GM18498 (cell line): ENCODE measurements around the gene JAZF1.
"Not testable (repeated sequence)": the region's sequence is repeated elsewhere in the genome, so short reads cannot be mapped to it uniquely, and the experiment has no call there.

Source experiments
- ATAC-seq: cut with Tn5 transposase; IDR thresholded peaks from one replicate; pipeline ENCODE4 v1.9.1; 2021; ENCODE audit warnings: mild to moderate bottlenecking, moderate library complexity; ENCODE audit not compliant: unreplicated experiment

The JAZF1 gene

DNA sequence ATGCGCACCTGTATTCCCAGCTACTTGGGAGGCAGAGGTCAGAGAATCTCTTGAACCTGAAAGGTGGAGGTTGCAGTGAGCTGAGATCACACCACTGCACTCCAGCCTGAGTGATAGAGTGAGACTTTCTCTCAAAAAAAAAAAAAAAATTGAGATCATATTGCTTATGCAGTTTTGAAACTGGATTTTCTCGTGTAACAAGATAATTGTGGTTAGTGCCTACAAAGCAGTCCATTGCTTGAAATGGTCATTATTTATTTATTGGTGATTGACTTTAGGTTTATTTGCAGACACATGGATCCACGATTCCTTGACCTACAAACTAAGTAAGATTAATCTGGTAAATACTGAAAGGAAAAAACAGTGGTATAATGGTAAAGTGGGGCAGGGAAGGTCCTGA lies 290.8 kb downstream of the JAZF1 start:
- ATAC-seq: no peak

DNA sequence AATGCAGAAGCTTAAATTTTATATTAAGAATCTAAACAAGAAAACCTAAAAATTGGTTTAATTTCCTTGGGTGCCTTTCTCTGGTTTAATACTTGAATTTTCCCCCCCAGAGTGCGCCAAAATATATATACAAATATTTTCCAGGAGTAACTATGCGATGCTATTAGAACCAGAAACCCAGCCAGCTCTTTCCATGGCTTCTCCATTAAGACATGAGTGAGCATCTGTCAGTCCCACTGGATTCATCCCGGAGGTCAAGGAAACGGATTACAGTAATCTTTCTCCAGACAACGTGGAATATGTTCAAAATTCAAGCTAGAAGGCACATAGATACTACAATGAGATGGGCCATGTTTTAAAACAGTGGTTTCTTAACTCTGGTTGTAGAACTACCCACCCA lies 291.9 kb downstream of the JAZF1 start:
- ATAC-seq: no peak

DNA sequence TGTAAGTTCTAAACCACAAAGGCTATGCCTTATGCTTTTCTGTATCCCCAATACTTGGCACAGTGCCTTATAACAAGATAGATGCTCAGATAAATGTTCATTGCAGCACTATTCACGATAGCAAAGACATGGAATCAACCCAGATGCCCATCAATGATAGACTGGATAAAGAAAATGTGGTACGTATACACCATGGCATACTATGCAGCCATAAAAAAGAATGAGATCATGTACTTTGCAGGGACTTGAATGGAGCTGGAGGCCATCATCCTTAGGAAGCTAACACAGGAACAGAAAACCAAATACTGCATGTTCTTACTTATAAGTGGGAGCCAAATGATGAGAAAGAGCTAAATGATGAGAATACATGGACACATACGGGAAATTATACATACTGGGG lies 293.9 kb downstream of the JAZF1 start:
- not testable (repeated sequence) for ATAC-seq

DNA sequence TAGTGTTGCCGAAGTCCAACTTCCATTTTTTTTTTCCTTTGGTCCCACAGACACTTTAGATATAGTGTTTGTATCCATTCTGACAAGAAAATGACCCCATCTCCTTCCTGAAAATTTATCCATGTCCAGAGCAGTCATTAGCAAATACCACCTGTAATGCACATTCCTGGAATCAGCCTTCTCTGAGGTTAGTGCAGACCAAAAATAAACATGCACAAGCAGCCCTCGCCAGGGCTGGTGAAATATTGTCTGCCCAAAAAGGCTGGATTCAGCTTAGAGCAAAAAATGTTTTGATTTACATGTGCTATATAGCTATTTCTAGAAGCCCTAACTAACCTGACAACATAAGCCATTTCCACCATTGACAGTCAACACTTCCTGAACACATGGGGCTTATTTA lies 294.9 kb downstream of the JAZF1 start:
- ATAC-seq: no peak

DNA sequence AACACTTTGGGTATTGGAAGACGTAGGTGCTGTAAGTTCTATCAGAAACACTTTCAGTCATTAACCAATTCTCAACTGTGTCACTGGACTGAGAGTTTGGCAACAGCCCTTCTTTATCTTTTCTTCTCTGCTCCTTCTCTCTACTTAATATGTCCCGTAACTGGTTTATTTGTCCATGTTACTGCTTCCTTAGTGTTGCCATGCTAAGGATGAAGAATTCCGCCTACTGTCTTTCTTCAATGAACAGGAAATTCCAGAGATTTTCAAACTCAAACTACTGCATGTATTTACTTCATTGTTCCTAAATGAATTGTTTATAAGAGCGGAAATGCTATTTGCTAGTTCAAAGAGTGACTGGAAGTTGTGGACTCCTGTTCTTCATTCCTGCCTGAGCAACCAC lies 296.9 kb downstream of the JAZF1 start:
- no peak for ATAC-seq

DNA sequence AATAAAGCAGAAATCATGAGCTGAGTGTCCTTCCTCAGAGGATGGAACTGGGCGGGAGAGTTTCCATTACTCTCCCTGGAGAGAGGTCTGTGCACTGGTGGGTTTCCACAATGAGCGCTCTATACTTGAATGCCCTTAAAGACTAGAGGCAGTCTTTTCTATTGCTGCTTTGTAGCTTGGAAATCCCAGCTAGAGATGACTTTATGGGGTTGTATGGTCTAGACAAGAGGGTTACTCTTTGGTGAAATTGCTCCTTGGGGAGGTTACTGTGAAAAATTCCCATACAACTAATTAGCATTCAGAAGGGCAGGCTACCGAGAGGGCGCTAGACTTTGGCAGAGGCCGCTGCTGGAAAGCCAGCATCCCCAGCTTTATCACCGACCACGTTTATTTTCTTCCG lies 303.8 kb downstream of the JAZF1 start:
- no peak for ATAC-seq

DNA sequence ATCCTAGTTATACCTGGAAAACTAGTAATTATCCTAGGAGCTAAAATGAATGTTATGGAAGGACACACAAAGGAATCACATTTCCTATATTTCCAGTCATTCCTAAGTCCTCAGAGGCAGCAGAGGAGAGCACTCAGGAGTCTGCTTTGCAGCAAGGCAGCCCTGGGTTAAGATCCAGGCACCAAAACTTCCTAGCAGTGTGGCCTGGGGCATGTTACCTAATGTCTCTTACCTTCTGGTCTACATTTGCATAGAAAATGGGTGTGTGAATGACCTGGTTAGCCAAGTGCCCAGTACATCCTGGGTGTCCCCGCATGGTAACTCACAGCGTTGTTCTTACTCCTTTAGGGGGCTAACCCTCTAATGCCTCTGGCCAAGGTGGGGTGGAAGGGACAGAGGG lies 304.8 kb downstream of the JAZF1 start:
- no peak for ATAC-seq

DNA sequence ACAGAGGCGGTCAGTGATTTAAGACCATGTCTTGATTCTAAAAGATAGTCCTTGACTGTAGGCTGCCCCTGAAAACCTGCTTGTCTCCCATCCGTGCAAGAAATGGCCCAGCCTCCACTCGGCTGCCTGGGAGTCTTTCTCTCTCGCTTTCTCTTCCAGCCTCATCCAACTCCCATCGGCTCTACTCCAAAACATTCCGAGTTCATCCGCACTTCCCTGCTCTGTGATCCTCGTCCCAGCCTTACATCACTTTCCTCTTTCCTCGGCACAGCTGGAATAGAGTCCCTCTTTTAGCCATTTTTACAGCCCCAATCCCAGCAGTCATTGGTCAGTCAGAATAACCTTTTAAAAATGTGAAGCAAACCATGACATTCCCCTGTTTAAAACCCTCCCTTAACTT lies 305.5 kb downstream of the JAZF1 start:
- no peak for ATAC-seq

DNA sequence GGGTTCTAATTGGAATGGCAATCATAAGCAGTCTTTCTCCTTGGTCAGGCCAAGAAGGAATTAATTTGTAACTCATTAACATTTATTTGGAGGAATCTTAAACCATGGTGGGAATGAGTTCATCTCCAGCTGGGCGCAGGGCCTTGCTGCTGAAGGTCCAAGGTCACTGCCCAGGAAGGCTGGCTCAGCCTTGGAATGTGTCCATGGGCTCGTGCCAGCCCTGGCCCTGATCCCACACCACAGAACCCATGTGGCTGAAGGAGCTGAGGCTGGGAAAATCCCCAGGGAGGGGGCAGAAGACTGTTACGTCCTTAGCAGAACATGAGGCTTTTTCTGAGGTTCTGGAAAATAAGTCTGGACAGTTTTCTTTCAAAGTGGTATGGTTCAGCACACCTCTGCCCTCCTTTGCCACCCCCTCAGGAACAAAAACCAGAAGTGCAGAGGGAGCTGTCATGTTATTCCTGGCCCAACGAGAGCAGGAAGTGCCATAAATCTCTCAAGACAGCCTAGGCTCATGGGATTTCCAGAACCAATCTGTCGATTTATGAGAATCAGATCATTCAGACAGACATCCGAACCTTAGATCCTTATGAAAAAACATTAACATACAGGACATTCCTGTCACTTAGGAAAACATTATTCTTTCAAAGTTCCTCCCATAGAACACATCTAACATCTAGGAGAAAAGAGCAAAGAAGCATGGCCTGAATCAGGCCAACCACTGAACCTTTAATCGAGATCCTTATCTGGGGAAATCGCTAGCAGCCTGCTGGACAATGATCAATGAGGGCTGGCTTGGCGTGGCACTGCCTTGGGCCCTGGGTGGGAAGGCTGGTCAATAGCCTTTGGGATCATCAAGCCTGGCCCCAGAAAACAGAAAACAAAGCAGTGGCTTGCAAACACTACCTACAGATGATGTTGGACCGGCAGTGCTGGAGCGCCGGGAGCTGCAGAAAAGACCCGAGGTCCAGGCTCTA lies 306.3 kb downstream of the JAZF1 start:
- ATAC-seq: no peak

DNA sequence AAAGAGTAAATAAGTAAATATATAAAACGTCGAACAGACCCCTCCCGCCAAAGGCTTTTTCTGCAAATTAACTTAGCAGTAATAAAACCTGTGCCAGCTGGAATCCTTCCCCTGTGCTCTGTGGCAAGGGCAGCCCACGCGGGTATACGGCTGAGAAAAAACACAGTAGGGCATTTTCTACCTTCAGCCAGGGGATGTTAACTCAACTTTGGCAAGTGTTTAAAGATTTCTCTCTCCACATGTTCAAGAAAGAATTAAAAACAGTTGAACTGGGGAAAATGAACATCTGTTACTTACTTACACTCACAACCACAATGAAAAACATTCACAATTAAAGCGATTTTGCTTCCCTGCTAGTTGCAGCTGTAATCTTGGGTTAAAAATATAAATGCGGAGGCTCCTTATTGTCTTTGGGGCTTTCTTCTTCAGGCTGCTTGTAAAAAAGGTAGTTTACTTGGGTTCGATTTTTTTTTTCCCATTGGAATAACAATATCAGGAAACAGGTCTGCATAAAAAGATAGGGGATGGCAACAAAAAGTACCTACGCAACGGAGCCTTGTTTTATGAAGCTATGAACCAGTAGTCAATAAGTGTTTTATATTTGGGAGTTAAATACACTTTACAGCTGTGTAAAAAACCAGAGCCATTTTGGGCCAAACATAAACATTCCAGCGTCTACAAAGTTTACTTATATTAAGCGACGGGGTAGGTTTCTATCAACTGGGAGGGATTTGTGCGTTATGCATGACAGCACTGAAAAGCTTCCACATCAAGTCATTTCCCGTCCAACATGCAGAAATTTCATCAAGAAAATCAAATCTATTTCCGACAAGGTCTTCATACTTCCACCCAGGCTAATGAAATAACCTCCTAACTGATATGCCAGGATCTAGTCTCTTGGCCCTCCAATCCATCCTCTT lies 308.0 kb downstream of the JAZF1 start:
- no peak for ATAC-seq

DNA sequence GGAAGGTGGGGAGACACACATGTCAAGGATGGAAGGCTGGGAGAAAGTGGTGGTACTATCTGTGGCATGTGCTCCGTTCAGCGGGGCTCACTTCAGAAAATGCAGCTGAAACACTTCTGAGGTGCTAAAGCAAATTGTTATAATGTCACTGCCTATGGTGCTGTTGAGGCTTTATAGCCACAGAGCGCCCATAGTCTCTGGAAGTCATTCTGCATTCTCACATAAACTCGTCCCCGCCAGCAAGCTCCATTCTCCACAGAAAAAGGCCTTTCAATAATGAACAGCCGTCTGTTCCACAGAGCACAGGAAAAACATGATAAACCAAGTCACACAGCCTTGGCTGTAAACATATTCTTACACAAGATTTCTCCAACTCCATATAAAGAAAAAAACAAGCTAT lies 308.7 kb downstream of the JAZF1 start:
- ATAC-seq: no peak

DNA sequence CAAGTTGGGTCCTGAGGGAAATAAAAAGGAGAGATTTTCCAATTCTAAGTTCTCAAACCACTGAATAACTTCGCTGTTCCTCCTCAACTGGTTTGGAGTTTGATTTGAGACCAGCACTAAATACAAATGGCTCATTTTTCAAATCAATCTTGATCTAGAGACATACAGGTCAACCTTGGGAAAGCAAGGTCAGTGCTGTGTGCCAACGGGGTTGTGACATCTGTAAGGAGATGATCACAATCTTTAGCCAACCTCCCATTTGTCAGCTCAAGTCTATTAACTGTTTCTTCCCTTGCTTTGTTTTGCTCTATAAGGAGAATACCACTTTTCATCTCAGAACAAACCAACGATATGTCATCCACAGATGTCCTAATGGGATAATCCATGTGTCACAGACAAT lies 309.5 kb downstream of the JAZF1 start:
- no peak for ATAC-seq

DNA sequence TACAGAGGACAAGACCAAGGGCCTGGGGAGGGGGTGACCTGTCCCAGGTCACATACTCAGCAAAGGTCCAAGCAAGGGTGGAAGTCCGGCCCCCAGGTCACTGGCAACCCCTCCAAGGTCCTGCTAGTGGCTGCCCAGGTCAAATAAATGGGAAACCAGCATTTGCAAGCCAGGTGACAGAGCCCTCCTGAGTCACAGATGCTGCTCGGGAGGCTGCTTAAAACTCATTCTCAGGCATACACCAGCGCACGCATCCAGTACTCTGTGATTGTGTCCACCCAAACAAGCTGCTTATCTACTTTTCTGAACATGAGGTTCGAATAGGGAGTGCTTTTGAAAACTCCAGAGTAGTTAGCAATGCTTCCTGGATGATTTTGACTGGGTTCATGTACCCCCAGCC lies 310.0 kb downstream of the JAZF1 start:
- ATAC-seq: no peak

DNA sequence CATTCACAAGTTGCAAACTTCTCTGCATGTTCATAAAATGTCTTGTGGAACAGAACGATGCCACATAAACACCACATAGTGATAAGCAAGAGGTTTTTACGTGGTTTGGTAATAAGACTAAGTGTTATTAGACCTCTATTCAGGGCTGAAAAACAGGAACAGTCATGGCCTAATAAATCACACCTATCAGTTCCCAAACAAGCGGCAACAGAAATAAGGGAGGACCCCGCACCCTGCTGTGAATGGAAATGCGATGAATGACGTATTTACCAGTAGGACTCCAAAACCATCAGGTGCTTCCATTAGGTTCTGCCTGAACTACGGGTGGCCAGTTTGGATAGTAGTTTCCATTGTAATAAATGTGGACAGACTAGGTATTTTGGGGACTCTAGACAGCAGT lies 311.5 kb downstream of the JAZF1 start:
- no peak for ATAC-seq

DNA sequence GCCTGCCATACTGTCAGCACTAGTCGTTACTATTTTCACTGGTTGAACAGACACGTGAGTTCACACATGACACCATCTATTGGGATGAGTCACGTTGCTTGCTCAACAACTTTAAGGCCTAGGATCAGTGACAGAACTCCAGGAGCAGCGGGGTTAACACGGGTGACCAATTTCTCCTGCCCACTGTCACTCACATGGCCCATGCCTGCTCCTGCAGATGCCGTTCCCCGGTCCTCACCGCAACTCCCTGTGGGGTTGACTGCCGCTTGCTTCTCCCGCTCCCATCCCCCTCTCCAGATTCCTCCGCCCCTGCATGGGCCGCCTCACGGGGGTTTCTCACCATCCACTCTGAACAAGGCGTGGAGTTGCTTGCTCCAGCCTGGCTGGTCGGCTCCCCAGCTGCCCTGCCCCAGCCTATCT lies 312.5 kb downstream of the JAZF1 start:
- no peak for ATAC-seq

DNA sequence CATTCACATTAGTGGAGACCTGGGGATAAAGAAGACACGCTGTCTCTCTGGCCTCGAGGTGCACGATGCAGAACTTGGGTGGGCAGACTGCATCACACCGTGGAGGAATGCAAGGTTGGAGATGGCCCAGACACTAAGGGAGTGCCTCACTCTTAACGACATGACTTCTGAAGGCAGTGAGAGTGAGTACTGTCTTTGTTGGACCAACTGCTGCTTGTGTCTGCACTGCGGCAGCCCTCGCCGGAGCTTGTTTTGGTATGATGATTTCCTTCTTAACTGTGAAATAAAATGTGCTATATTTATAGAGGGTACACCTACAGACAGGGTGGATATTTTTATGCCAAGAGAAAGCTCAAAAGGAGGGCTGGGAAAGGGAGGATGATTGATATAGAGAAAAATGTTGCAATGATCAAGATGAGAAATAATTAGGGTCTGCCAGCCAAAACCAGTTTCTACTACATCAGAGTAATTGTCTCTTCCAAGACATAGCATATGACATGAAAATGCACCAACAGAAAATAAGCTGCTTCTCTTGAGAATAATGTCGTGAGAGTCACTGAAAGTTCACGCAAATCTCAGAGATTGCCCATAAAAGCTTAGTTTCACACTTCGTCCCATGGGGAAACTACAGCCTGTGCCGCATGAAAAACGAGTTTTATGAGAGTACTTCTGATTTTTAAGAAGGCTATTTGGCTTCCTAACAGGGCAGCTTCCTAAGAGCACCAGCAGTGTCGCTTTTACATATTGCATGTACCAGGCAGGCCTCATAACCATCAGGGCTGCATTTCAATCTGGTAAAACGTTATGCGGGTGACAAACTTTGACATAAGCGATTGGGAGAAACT lies 313.5 kb downstream of the JAZF1 start:
- ATAC-seq: no peak

DNA sequence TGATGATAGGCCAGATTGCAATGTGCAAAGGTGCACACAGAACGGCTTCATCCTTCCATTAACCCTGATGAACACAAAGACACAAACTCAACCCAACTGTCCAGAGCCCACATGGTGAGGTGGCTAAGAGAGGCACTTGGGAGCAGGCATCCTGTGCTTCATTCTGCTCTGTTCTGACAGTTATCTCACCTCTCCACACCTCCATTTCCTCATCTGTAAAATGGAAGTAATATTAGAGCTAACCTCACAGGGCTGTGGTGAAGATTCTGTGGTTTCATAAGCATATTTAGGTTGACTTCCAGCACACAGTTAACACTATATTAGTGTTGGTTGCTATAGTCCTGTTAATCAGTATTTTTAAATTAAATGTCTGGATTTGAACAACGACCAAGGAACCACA lies 314.3 kb downstream of the JAZF1 start:
- ATAC-seq: no peak

DNA sequence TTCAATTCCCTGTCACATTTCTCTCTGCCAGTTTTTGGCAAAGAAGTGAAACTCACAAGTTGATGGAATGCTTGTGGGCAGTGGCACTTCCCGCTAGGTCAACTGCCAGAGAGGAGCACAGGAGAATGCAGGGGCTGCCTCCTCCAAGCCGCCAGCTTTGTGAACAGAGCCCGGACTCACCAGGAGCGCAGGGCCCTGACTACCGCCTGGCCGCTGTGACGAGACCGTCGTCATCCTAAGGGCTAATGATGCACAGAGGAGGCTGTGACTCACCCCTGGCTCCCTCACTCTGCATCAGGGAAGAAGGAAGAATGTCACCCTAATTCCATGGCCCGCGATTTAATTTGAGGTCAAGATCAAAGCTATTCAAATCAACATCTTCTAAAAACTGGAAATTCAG lies 316.7 kb downstream of the JAZF1 start:
- ATAC-seq: no peak

DNA sequence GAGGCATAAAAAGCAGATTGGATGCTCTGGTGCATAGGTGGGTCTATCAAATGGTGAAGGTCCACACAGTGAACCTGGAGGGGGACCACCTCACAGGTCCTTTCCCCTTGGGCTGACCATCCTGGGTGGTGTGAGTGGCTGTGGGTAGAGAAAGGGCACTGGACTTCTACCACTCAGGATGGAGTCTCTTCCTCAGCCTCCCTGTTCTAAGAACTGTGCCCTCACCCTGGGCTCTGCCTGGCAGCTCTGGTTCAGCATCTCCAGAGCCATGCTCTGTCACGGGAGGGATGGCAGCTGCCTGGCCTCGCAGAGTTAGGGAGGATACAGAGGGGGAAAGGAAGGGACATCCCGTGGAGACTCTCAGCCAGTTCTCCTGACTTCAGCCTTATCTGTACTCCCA lies 318.8 kb downstream of the JAZF1 start:
- ATAC-seq: no peak

DNA sequence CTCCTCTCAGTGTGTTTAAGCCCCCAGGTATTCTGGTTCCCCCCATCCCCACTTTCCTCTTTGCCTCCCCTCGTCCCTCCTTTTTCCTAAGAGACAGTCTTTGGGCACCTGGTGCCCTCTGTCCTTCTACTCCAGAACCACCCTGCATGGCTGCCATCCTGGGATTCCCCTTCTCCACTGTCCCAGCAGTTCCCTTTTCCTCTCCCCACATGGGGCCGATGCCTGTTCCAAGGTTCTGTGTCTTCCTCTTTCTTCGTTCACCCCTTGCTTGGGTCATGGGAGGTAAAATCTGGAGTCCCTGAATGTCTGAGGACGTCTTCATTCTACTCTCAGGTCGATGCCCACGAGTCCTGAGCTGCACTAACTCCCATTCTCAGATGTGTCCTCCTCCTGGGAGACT lies 319.8 kb downstream of the JAZF1 start:
- ATAC-seq: no peak
